Heart left ventricle (tissue), 16 donors: ENCODE data around the gene BCL7B. TPM values are rescaled to one million over a fixed set of nuclear protein-coding genes. Genes with fewer than 3 reads are reported as not detected.
A peak's percentile ranks its signal among the peaks of the same experiment; 100 is the strongest.
"Not testable (repeated sequence)": the region's sequence is repeated elsewhere in the genome, so short reads cannot be mapped to it uniquely, and the experiment has no call there.

Experiments
- ATAC-seq, 4 donors: fragments of 200-7000 bp; cut with Tn5 transposase; one replicate each; pipeline ENCODE4 v1.9.1; 2020 to 2022; ENCODE audit warnings: moderate library complexity in 4 of 4, mild to moderate bottlenecking in 3 of 4, moderate number of reproducible peaks in 1 of 4
- DNase-seq, 5 donors: peaks; one replicate each; pipeline ENCODE4 v3.0.0-alpha.2; 2020
- H3K27ac ChIP-seq, 12 donors: fragments of 200-600 bp; sonication (generic) in 4 of 12; one replicate each; pipeline versions ENCODE4 v1.5.0 to v1.8.0; 2016 to 2022; ENCODE audit warnings: mild to moderate bottlenecking in 2 of 12
- H3K27me3 ChIP-seq, 9 donors: fragments of 200-600 bp; sonication (generic) in 2 of 9; one replicate each; pipeline versions ENCODE4 v1.5.1 to v1.8.0; 2016 to 2022; ENCODE audit warnings: mild to moderate bottlenecking in 3 of 9
- H3K36me3 ChIP-seq, 9 donors: fragments of 200-600 bp; sonication (generic) in 2 of 9; one replicate each; pipeline versions ENCODE4 v1.5.0 to v1.8.0; 2018 to 2022; ENCODE audit warnings: mild to moderate bottlenecking in 2 of 9
- H3K4me1 ChIP-seq, 12 donors: fragments of 200-600 bp; sonication (generic) in 4 of 12; one replicate each; pipeline versions ENCODE4 v1.5.0 to v1.8.0; 2016 to 2022; ENCODE audit warnings: mild to moderate bottlenecking in 3 of 12
- H3K4me3 ChIP-seq, 12 donors: fragments of 200-600 bp; sonication (generic) in 4 of 12; one replicate each; pipeline versions ENCODE4 v1.5.0 to v1.8.0; 2017 to 2022; ENCODE audit warnings: mild to moderate bottlenecking in 9 of 12, moderate library complexity in 4 of 12
- H3K9me3 ChIP-seq, 12 donors: fragments of 200-600 bp; sonication (generic) in 4 of 12; one replicate each; pipeline versions ENCODE4 v1.5.0 to v1.8.0; 2016 to 2022; ENCODE audit warnings: mild to moderate bottlenecking in 1 of 12
- CTCF ChIP-seq, 12 donors: fragments of 200-600 bp; sonication (generic) in 4 of 12; IDR thresholded peaks; one replicate each; pipeline versions ENCODE4 v1.5.0 to v1.8.0; 2018 to 2022; ENCODE audit warnings: antibody characterized with exemption in 12 of 12, mild to moderate bottlenecking in 5 of 12
- POLR2A ChIP-seq, 2 donors: fragments of 450-650 bp; IDR thresholded peaks; one replicate each; pipeline ENCODE4 v1.6.1; 2017; ENCODE audit warnings: antibody characterized with exemption in 2 of 2, mild to moderate bottlenecking in 2 of 2, moderate library complexity in 2 of 2
- WGBS, 4 donors: extraction: QIAGEN DNeasy Blood & Tissue Kit in 2 of 4; methylation state at CpG; one replicate each; pipeline versions ENCODE4 v1.1.5 to v1.1.7; 2013 to 2018; 5-methylcytosine and 5-hydroxymethylcytosine counted together
- intact Hi-C, 10 donors: fragments of 100-400 bp; cut with DNase I; formaldehyde crosslinking; loops; one replicate each; pipeline versions ENCODE4 v1.11.1 to v1.14.2; 2022
- polyA plus RNA-seq, 2 donors: library from polyadenylated mRNA; stranded (reverse); fragments of 200-250 nt; gene quantifications; one replicate each; pipeline ENCODE4 v1.2.3, GENCODE V29; 2013
- total RNA-seq, 9 donors: library from RNA; depleted of rRNA in 2 of 9; stranded (reverse); fragments of >200 nt in 2 of 9; fragmentation: NEBNext Ultra II Directional in 3 of 9; extraction: Animal tissue kit (Norgen Biotek cat#: 25700) in 3 of 9; gene quantifications; one replicate each; pipeline versions ENCODE4 v1.1.0 to v1.2.4, GENCODE V29; 2016 to 2023
- donor health status: ischemic (EF 13 %, LVEDD 7.1; RV severe dilation, severe dysfunction).
- donor health status: healthy with polysubstance abuse.
- donor health status: DM: no; HTN: yes; CAD: no.
- donor health status: DM: no; HTN: no; CAD: no.
- donor health status: ischemic (EF 25% LVEDD 6.9; RV normal size, moderate dysfunction).
- donor health status: ischemic (EF 25% LVEDD 5.7; RV mildly dilated, moderate dysfunction).
- donor health status: healthy.
- donor health status: DM: yes; HTN: yes; CAD: no.
- donor health status: ischemic (EF 35%, LVEDD 5.7; RV mildly dilated, moderate dysfunction).
- donor health status: nonischemic (EF 11% LVEDD 7.7; RV severe dilation, severe dysfunction).
- donor health status: DM: yes; HTN: yes; CAD: no.
- donor health status: PGD.
- donor health status: ischemic (EF 29% LVEDD 5.4; RV normal size, mild dysfunction).
- donor health status: nonischemic (EF 23%, LVEDD 6.1; RV moderate dilation, normal function).

BCL7B gene
- total and polyA plus RNA-seq, 11 donors = 63.2 to 182 (median 77.9) TPM

GRCh38 chr7:73557108-73557396, 438 bp downstream of the BCL7B start:
- 0 to 1% (median 0%) methylated on average over 22 to 36 of the region's 36 CpGs; no CpG with 5 or more reads in 1 of the 4 donors for WGBS, 4 donors
- DNase-seq (peak; percentile 95 to 97 (median 96)), ATAC-seq (peak; percentile 90 to 97 (median 96))
- H3K27ac ChIP-seq = peak overlapping the region; percentile 96 to 100 (median 99)
- peaks cover 0 to 37% (median 21%) of the 10 kb centered on the region in 12 donors for H3K4me1 ChIP-seq
- peaks cover 0 to 32% (median 24%) of the 10 kb centered on the region in 9 donors for H3K36me3 ChIP-seq
- TF ChIP-seq POLR2A (IDR thresholded peaks at IDR 0.05) (peak in 1 of 2 donors; percentile 44), CTCF (IDR thresholded peaks at IDR 0.05) (no peak)
- intact Hi-C loops = loop anchor here in 6 of 10 donors (1.0 to 5.0 kb wide), 5 partner anchors 21 to 35 kb away; partner anchors contain the start of genes BAZ1B (in 6 of the 6) and TBL2 (in 3 of the 6)
- H3K9me3 ChIP-seq = no peaks in the 10 kb centered on the region
- H3K4me3 ChIP-seq = peak overlapping the region; percentile 31 to 96 (median 83)
- H3K27me3 ChIP-seq = no peaks in the 10 kb centered on the region

DNA sequence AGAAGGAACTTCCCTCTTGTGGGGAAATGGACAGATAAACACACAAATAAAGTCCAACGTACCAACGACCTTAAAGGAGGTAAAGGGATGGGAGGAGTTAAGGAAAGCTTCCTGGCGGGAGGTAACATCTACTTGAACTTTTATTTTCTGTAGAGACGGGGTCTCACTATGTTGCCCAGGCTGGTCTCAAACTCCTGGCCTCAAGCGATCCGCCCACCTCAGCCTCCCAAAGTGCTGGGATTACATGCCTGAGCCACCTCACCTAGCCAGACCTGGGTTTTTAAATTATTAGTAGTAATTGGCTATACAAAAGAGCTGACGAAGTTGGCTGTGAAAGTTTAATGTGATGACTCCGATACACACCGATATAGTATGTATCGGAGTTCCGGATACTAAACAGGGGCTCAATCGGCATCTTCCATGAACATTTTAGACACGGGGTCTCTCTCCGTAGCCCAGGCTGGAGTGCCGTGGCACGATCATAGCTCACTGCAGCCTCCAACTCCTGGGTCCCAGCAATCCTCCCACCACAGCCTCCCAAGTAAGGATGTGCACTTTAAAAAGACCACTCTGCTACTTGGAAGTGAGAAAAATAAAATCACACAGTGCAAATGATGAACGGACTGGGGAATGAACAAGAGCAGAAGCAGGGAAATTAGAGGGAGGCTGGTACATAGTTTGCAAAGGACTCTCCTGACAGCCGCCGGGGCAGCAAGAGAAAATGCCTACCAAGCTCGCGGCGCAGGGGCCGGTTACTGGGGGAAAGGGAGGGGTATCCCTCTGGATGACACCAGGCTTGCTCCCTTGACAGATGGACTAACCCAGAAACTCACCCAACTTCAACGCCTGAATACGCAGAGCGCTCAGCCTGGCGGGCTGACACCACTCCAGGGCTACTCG, 1.0 kb downstream of the BCL7B start:
- Histone ChIP-seq H3K4me3 (peak overlapping the region; percentile 31 to 96 (median 83)), H3K27ac (peak overlapping the region; percentile 96 to 100 (median 99)), H3K4me1 (peaks cover 0 to 37% (median 21%) of the 10 kb centered on the region in 12 donors), H3K36me3 (peaks cover 0 to 38% (median 30%) of the 10 kb centered on the region in 9 donors), H3K27me3 (no peaks in the 10 kb centered on the region), H3K9me3 (no peaks in the 10 kb centered on the region)
- ATAC-seq = peak in 2 of 4 donors; percentile 0 to 6
- 15 to 19% (median 17%) methylated on average over 25 to 28 of the region's 28 CpGs for WGBS, 4 donors
- TF ChIP-seq CTCF (IDR thresholded peaks at IDR 0.05) = peak in 1 of 12 donors; percentile 8
- no peak for TF ChIP-seq POLR2A (IDR thresholded peaks at IDR 0.05)
- peak in 1 of 5 donors; percentile 8 for DNase-seq
- intact Hi-C loops = loop anchor here in 6 of 10 donors (1.0 to 5.0 kb wide), 5 partner anchors 22 to 34 kb away; partner anchors contain the start of genes BAZ1B (in 6 of the 6) and TBL2 (in 3 of the 6)

DNA sequence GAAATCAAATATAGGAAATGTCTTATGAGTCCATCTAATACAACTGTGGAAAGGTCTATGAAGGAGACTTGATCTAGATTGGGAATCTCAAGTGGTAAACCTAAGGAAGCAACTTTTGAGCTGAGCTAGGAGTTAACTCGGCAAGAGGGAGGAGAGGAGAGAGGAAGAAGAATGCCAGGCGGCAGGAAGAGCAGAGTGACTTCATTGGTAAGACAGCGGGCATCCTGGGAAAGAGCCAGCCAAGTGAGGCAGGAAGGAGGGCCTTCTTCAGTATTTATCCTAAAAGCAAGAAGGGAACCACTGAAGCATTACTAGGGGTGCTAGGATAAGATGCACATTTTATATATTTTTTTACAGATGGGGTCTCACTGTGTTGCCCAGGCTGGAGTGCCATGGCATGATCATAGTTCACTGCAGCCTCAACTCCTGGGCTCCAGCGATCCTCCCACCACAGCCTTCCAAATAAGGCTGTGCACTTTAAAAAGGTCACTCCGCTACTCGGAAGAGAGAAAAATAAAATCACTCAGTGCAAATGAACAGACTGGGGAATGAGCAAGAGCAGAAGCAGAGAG, 2.0 kb downstream of the BCL7B start:
- intact Hi-C loops = loop anchor here in 2 of 10 donors (5.0 kb wide), 1 partner anchor 33 kb away; the partner anchor contains the start of gene BAZ1B (in 2 of the 2)
- H3K36me3 ChIP-seq = peaks cover 0 to 46% (median 37%) of the 10 kb centered on the region in 9 donors
- peak overlapping the region in 6 of 12 donors; percentile 96 to 100 (median 98) for H3K27ac ChIP-seq
- H3K4me1 ChIP-seq = peaks cover 0 to 37% (median 21%) of the 10 kb centered on the region in 12 donors
- WGBS, 4 donors = 45 to 56% (median 49%) methylated on average over 6 of the region's 6 CpGs
- H3K27me3 ChIP-seq = no peaks in the 10 kb centered on the region
- peak overlapping the region in 9 of 12 donors; percentile 64 to 96 (median 82) for H3K4me3 ChIP-seq
- ATAC-seq (no peak), DNase-seq (peak in 1 of 5 donors; percentile 1)
- TF ChIP-seq POLR2A (IDR thresholded peaks at IDR 0.05) (no peak), CTCF (IDR thresholded peaks at IDR 0.05) (no peak)
- no peaks in the 10 kb centered on the region for H3K9me3 ChIP-seq

DNA sequence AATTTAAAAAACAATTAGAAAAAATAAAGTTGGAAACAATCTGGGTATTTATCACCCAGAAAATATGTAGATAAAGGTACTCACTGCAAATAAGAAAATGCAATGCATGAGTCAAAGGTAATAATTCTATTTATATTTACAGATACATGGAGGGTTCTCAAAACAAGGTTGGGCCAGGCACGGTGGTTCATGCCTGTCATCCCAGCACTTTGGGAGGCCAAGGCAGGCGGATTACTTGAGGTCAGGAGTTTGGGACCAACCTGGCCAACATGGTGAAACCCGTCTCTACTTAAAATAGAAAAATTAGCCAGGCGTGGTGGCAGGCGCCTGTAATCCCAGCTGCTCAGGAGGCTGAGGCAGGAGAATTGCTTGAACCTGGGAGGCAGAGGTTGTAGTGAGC, 7.4 kb downstream of the BCL7B start:
- Histone ChIP-seq H3K27ac (peak overlapping the region in 1 of 12 donors; percentile 1), H3K36me3 (peaks cover 0 to 91% (median 79%) of the 10 kb centered on the region in 9 donors), H3K4me1 (peaks cover 0 to 54% (median 16%) of the 10 kb centered on the region in 12 donors)
- WGBS, 4 donors = 61 to 79% (median 73%) methylated on average over 5 of the region's 5 CpGs
- ATAC-seq, DNase-seq, H3K27me3 ChIP-seq, H3K4me3 ChIP-seq, H3K9me3 ChIP-seq, intact Hi-C loops: not testable (repeated sequence)
